ENCODE measurements around the gene HTT-AS.

- TF ChIP-seq CTCF (IDR thresholded peaks at IDR 0.05; ENCODE audit: insufficient read depth, low read length, poor library complexity, severe bottlenecking): no peak
- no peak for TF ChIP-seq EZH2phosphoT487 (conservative IDR thresholded peaks at IDR 0.05; ENCODE audit: low read length)
Measured at GRCh38 chr4:3069661-3070199, 4.6 kb downstream of the HTT-AS start.
